ENCODE data around the gene GPR155. TPM values are rescaled to one million over a fixed set of nuclear protein-coding genes. Genes with fewer than 3 reads are reported as not detected.
A peak's percentile ranks its signal among the peaks of the same experiment; 100 is the strongest.

GPR155 gene, protein sequence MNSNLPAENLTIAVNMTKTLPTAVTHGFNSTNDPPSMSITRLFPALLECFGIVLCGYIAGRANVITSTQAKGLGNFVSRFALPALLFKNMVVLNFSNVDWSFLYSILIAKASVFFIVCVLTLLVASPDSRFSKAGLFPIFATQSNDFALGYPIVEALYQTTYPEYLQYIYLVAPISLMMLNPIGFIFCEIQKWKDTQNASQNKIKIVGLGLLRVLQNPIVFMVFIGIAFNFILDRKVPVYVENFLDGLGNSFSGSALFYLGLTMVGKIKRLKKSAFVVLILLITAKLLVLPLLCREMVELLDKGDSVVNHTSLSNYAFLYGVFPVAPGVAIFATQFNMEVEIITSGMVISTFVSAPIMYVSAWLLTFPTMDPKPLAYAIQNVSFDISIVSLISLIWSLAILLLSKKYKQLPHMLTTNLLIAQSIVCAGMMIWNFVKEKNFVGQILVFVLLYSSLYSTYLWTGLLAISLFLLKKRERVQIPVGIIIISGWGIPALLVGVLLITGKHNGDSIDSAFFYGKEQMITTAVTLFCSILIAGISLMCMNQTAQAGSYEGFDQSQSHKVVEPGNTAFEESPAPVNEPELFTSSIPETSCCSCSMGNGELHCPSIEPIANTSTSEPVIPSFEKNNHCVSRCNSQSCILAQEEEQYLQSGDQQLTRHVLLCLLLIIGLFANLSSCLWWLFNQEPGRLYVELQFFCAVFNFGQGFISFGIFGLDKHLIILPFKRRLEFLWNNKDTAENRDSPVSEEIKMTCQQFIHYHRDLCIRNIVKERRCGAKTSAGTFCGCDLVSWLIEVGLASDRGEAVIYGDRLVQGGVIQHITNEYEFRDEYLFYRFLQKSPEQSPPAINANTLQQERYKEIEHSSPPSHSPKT
- total RNA-seq: 14.7 TPM

DNA sequence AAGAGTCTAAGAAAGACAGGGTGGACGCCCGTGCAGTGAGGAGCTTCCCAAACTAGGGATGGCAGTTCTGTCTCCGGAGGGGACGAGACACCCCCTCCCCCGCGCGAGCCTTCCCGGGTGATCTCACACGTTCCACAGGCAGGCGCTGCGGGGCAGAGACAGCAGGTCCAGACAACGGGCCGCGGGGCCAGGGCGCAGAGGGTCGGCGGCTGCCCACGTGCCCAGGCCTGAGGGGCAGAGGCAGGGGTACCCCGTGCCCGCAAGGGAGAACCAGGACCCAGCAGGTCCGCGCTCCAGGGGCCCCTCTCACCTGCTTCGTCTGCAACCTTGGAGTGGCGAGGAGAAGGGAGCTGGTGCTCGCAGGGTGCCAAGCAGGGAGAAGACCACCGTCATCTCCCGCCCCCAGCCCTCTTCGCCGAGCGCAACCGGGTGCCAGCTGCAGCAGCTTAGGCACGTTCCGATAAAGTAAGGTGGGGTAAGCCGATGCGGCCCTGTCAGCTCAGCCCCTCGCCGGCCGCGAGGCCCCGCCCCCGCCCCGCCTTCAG is at the start of gene GPR155:
Gene GPR155 (minus strand): TSS at position 467 of the 545 bp plus-strand sequence. CDS start 5,073 bp downstream, outside the sequence.
- FAIRE-seq (no peak), DNase-seq (ENCODE audit: low spot score in 2 of 2) (peak; percentile 34 to 49)

DNA sequence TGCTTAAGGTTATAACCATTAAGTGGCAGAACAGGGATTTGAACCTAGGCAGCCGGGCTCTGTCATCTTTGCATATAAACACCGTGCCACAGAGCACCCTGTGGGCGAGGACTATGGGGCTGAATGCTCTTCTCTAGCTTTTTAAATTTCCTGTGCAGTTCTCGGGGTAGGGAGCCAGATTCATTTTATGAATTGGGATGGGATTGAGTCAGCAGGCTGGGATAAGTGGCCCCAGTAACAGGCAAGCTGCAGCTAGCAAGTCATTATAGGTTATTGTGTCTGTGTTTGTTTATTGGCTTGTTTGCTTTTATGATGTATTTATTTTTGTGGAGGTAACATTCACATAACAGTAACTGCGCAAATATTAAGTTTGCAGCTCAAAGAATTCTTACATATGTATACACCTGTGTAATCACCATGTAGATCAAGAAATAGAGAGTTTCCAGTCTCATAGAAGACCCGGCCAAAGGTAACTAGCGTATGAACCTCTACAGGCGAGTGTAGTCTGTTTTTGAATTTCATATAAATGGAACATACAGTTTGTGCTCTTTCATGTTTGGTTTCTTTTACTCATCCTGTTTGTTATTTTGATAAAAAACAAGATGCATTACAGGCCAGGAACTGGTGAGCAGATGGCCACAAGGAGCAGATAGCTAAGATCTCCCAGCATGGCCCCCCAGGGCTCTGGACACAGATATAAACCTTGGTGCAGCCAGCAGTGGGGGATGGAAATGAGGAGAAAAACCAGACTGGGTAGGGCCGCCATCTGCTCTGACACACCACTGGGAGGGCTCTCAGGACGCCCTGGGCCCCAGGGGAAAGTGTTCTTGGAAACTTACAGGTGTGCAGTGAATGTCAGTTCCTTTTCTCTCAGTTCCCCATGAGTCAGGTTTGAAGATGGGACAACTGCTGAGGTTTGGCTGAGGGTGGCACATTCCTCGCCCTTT is 49.2 kb upstream of the GPR155 start:
- no peak for DNase-seq (ENCODE audit: low spot score in 2 of 2)
- no peak for FAIRE-seq

DNA sequence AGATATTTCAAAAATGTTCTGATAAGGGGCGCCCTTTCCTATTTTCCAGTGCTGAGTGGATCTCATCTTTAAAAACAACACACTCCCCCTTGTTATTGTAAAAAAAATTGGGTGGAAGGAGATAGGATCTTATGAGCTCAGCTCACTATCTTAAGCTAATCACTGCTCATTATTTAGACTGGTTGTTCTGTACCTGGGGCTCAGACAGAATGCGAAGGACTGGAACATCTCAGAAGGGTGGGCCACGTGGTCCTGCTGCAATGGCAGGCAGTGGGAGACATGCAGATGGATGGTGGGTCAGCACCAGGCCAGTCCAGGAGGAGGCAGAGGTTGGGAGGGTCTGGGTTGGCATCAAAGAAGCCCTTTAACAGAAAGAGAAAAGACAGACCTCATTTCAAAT is 48.3 kb upstream of the GPR155 start:
- no peak for FAIRE-seq
- DNase-seq (ENCODE audit: low spot score in 2 of 2): no peak

DNA sequence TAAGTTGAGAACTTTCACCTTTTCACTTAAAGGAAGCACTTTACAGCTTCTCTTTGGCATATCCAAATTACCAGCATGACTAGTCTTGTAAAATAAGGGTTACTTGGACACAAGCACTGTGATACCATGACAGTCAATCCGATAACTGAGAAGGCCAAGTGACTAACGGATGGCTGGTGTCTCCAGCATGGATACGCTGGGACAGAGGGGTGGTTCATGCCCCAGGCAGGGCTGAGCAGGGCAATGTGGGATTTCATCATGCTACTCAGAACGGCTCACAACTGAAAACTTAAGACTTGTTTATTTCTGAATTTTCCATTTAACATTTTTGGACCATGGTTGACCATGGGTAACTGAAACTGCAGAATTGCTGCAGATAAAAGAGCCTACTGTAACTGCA is 43.1 kb upstream of the GPR155 start:
- no peak for FAIRE-seq
- no peak for DNase-seq (ENCODE audit: low spot score in 2 of 2)

DNA sequence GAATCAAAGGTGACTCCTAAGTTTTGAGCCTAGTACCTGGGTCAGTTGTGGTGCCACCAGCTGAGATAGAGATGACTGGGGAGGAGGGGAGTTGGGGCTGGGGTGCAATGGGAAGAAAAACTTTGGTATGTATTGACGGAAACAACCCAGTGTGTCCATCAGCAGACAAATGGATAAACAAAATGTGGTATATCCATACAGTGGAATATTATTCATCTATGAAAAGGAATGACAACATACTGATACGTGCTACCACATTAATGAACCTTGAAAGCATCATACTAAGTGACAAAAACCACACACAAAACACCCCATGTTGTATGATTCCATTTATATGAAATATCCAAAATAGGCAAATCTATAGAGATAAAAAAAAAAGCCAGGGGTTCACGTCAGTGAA is 41.1 kb upstream of the GPR155 start:
- no peak for DNase-seq (ENCODE audit: low spot score in 2 of 2)
- no peak for FAIRE-seq

DNA sequence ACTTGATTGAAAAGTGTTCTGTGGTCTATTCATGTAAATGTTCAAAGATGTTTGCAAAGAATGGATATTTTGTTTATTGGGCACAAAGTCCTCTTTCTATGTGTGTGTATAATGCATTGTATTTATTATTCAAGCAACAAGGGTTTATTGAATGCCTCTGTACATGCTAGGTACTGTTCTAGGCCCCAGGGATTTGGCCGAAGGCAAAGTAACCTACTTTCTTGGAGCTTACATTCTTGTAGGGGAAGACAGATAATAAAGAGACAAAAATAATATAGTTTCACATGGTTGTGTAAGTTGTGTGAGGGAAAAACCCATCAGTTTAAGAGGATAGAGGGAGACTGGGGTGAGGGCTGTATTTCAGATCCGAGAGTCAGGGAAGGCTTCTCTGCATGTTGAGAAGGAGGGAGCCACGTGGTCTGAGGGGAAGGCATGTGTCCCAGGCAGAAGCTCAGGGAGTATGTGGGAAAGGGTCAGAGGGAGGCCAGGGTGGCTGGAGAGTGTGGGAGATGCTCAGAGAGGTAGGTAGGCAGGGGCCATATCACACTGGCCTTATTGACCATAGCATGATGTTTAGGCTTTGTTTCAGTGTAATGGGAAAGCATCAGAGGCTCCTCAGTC is 40.4 kb upstream of the GPR155 start:
- DNase-seq (ENCODE audit: low spot score in 2 of 2) (no peak), FAIRE-seq (no peak)

DNA sequence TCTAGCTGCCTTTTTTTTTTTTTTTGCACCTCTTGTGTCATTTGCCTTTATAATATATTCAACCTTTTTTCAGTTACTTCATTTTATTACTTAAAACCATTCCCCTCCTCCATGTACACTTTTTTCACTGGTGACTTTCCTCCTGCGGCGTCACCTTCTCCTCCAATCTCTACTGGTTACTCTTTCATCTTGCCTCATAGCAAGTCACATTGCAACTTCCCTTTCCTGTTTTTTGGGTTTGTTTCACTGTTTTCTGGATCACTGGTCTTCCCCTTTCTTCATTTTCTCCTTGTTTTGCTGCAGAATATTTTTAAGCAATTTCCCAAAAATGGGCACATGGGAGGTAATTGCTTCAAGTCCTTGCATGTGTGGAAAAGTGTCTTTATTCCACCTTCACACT is 37.7 kb upstream of the GPR155 start:
- FAIRE-seq: no peak
- no peak for DNase-seq (ENCODE audit: low spot score in 2 of 2)

DNA sequence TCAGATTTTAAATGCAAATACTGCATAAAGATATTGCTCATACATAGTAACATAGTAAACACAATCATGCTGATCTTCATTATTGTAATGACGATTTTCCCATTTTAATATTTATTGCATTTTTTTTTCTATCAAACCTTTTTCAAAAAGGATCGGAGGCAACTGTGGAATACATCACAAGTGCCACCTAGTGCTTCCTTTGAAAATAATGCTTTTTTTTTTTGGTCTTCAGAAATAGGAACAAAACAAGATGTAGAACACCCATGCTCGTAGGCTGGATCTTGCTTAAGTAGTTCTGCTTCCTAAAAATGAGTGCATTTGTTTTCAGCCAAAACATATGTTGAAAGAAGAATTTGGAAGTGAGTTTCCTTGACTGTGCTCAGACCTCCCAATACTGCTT is 35.7 kb upstream of the GPR155 start:
- FAIRE-seq: no peak
- peak in 1 of 2 donors; percentile 20 for DNase-seq (ENCODE audit: low spot score in 2 of 2)

DNA sequence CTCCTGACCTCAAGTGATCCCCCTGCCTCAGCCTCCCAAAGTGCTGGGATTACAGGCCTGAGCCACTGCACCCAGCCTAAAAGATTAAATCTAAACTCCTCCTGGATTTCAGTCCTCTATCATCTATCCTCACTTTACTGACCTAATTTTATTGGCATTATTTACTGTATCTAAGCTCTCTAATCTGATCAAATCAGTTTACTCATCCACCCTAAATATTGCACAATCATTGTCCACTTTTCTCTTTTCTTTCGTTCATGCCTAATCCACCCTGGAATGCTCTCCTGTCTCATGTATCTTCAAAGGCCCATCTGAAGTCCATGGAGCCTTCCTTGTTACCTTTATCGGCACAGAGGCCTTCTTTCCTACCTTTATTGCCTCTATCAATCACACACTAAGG is 31.6 kb upstream of the GPR155 start:
- FAIRE-seq: no peak
- no peak for DNase-seq (ENCODE audit: low spot score in 2 of 2)

DNA sequence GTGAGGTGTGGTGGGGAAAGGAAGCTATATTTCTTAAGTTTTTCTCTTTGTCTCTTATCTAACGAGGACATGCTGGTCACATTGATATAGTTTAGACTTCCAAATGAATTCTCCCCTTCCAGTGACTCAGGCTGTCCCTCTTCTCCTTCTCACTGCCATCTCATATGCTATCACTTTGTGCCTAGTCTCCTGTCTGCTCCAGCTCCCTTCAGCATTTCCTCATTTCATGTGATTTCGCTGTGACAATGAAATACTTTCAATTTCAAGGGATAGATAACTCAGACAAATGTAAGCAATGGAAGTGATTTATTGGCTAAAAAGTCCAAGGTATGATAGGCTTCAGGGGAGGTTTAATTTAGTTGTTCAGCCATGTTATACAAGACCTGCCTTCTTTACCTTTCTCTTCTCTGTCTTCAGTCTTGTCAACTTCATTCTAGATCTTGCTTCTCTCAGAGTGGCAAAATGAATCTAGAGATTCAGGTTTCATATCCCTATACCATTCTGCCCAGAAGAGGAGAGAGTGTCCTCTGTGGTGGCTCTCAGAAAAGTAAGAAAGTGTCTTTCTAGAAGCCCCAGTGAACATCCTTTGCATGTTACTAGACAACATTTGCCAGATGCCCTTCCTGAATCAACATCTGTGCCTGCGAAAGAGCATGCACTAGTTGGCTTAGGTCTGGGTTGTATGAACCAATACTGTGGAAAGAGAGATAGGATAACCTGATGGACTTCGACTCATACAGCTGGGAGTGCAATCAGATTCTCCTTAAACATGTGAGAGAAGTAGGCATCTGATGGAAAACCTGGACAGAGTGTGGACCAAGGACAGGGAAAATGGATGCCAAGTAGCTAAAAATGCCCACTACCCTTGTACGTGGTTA is 29.9 kb upstream of the GPR155 start:
- FAIRE-seq: no peak

DNA sequence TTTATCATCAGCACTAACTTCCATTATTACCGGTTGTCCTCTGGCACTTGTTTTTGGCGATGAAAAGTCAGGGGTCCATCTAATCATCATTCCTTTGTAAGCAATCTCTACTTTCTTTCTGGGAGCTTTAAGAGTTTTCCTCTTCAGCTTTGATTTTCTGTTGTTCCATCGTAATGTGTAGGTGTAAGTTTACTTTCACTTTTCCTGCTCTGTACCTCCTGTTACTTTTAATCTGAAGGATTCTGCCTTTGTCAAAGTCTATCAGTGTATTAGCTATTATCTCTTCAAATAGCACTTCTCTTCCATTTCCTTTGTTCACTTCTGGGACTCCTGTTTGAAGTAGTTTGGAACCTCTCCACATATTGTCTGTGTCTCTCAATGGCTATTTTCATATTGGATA is 25.5 kb upstream of the GPR155 start:
- DNase-seq (ENCODE audit: low spot score in 2 of 2): no peak
- FAIRE-seq: no peak

More for the DNA sequence above, 29.9 kb upstream of the GPR155 start:
- DNase-seq (ENCODE audit: low spot score in 2 of 2): no peak

DNA sequence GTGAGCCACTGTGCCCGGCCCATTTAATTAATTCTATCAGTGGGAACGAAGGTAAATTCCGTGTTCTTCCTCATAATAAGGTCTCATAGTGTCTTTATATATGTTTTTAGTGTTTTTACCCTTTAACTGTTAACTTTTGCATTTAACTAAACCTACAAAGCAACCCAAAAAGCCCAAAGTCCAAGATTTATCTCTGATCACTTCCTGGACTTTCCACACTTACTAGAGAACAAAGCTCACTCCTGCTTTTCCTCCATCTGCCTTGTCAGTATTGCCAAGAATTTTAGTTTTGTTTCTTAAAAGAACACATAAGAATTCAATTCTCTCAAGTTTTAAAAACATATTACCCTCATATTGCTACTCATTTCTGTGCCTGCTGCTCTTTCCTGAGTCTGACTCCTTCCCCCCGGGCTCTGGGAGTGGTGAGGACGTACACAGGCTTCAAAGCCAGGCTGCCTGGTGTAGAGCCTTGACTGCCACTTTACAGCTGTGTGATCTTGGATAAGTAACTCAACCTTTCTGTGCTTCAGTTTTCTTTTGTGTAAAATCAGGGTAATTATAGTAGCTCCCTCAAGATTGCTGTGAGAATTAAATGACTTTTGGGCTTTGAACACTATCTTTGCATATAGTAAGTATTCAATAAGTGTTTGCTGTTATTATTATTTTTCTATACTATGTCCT is 24.9 kb upstream of the GPR155 start:
- no peak for DNase-seq (ENCODE audit: low spot score in 2 of 2)
- FAIRE-seq: no peak

DNA sequence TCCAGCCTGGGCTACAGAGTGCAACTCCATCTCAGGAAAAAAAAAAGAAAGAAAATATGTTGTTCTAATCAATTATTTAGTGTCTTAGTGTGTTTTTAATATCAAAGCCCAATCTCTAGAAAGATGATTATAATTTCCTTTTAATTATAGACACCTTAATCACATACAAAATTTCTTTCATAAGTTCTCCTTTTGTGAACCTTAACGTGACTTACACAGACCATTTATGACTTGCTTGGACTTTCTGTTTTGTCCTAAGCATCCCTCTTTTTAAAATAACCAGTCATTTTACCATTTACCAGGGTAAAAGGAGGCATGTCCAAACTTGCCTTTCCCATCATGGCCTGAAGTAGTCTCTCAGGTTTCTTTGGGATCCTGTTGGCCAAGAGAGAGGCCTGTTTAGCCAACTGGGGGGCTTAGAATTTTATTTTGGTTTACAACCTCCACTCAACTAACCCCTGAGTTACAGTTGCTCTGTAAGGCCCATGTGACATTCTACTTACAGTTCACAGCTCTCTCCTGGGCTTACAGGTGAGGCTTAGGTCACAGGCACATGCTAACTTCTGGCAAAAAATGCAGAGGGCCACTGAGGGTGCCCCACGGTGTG is 23.9 kb upstream of the GPR155 start:
- no peak for DNase-seq (ENCODE audit: low spot score in 2 of 2)

DNA sequence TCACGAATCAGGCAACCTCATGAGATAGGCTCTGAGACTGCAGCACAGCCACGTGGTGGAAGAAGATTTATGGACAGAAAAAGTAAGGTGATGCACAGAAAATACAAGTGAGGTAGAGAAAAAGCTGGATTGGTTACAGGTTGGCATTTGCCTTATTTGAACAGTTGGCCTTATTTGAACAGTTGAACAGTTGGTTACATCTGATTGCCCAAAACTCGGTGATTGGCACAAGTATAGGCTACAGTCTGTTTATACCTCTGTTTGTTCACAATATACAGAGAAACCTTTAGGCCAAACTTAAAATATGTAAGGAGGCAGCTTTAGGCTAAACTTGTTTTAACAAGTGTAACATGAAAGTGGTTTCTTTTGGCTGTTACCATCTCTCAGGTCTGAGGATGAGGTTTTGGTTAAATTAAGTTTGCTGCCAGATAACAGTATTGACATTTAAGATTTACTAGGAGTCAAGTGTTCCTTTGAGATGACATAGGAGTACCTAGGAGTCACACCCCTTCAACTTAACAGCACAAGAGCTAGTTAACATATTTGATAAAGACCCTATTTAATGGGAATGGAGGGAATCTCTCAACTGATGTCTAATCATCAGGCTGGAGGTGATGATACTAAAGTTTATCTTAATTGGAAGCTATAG is 16.5 kb upstream of the GPR155 start:
- FAIRE-seq (no peak), DNase-seq (ENCODE audit: low spot score in 2 of 2) (no peak)

More for the DNA sequence above, 23.9 kb upstream of the GPR155 start:
- FAIRE-seq: no peak

DNA sequence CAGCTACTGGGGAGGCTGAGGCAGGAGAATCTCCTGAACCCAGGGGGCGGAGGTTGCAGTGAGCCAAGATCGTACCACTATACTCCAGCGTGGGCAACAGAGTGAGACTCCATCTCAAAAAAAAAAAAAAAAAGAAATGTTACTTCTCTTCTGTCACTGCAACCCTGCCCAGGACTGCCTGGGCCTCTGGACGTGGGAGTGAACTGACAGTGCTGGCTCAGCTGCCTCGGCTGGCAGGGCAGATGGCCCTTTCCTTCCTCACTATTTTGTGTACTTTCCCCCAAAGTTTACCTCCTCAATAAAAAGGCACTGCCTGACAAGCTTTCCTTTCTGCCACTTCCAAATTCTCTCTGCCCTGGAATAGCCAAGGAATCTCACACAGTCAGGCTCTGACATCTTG is 12.5 kb upstream of the GPR155 start:
- no peak for FAIRE-seq

DNA sequence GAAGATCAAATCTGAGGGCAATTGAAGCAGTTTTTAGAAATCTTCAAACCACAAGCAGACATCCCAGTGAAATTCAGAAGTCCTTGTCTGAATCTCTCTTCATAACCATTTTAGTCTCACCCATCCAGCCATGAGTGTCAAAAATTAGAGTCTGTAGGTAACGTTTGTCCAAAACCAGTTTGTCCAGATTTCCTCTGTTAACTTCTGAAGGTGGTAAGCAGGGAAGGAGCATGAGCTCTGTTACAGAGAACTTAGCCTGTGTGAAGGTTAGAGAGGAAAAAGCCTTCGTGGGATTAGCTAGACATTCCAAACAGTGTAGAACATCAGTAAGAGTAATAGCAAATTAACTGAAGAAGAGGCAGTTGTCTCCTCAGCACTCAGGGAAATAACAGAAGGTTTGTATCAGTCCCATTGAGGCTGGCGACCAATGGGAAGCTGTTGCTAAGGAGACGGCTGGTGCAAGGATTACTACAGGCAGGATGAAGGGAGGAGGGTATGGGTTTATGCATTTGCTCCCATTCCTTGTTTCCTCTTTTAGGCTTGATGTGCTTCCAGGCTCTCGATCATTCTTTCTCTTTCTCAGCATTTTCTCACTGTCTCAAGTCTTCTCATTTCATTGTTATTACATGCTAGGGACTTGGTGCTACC is 8.7 kb upstream of the GPR155 start:
- DNase-seq (ENCODE audit: low spot score in 2 of 2) (no peak), FAIRE-seq (no peak)

More for the DNA sequence above, 12.5 kb upstream of the GPR155 start:
- no peak for DNase-seq (ENCODE audit: low spot score in 2 of 2)

Measured in frontal cortex (tissue), 4 donors.